ENCODE results near the gene SLC5A12.

SLC5A12 gene

GRCh38 chr11:26721948-26722475 is at the start of gene SLC5A12:
Gene SLC5A12 (minus strand): TSS chr11:26722060. CDS start chr11:26721714, 346 bp downstream.
- in situ Hi-C loops (cut with MboI; ENCODE audit: low sequenced_read_pairs) = no loop called here

GRCh38 chr11:26769027-26769426 is 47.2 kb upstream of the SLC5A12 start:
- in situ Hi-C loops (cut with MboI; ENCODE audit: low sequenced_read_pairs) = no loop called here

GRCh38 chr11:26767060-26767459 is 45.2 kb upstream of the SLC5A12 start:
- in situ Hi-C loops (cut with MboI; ENCODE audit: low sequenced_read_pairs) = no loop called here

GRCh38 chr11:26765323-26765722 is 43.5 kb upstream of the SLC5A12 start:
- in situ Hi-C loops (cut with MboI; ENCODE audit: low sequenced_read_pairs) = no loop called here

- in situ Hi-C loops (cut with MboI; ENCODE audit: low sequenced_read_pairs) = no loop called here
These were observed 43.0 kb upstream of the SLC5A12 start for GRCh38 chr11:26764825-26765224.

GRCh38 chr11:26764315-26764714 is 42.5 kb upstream of the SLC5A12 start:
- in situ Hi-C loops (cut with MboI; ENCODE audit: low sequenced_read_pairs) = no loop called here

GRCh38 chr11:26762089-26762488 is 40.2 kb upstream of the SLC5A12 start:
- in situ Hi-C loops (cut with MboI; ENCODE audit: low sequenced_read_pairs) = no loop called here

GRCh38 chr11:26761361-26761809 is 39.5 kb upstream of the SLC5A12 start:
- in situ Hi-C loops (cut with MboI; ENCODE audit: low sequenced_read_pairs) = no loop called here

- in situ Hi-C loops (cut with MboI; ENCODE audit: low sequenced_read_pairs) = no loop called here
These were observed 36.1 kb upstream of the SLC5A12 start for GRCh38 chr11:26757995-26758394.

GRCh38 chr11:26755762-26756161 is 33.9 kb upstream of the SLC5A12 start:
- in situ Hi-C loops (cut with MboI; ENCODE audit: low sequenced_read_pairs) = no loop called here

GRCh38 chr11:26753723-26754504 is 32.1 kb upstream of the SLC5A12 start:
- in situ Hi-C loops (cut with MboI; ENCODE audit: low sequenced_read_pairs) = no loop called here

GRCh38 chr11:26749927-26750326 is 28.1 kb upstream of the SLC5A12 start:
- in situ Hi-C loops (cut with MboI; ENCODE audit: low sequenced_read_pairs) = no loop called here

GRCh38 chr11:26743622-26744021 is 21.8 kb upstream of the SLC5A12 start:
- in situ Hi-C loops (cut with MboI; ENCODE audit: low sequenced_read_pairs) = no loop called here

- in situ Hi-C loops (cut with MboI; ENCODE audit: low sequenced_read_pairs) = no loop called here
These were observed 21.1 kb upstream of the SLC5A12 start for GRCh38 chr11:26742966-26743365.

- in situ Hi-C loops (cut with MboI; ENCODE audit: low sequenced_read_pairs) = no loop called here
These were observed 19.2 kb upstream of the SLC5A12 start for GRCh38 chr11:26741036-26741435.

- in situ Hi-C loops (cut with MboI; ENCODE audit: low sequenced_read_pairs) = no loop called here
These were observed 17.7 kb upstream of the SLC5A12 start for GRCh38 chr11:26739366-26740073.

- in situ Hi-C loops (cut with MboI; ENCODE audit: low sequenced_read_pairs) = no loop called here
These were observed 12.8 kb upstream of the SLC5A12 start for GRCh38 chr11:26734691-26735090.

GRCh38 chr11:26731084-26731456 is 9.2 kb upstream of the SLC5A12 start:
- in situ Hi-C loops (cut with MboI; ENCODE audit: low sequenced_read_pairs) = no loop called here

GRCh38 chr11:26730414-26731083 is 8.7 kb upstream of the SLC5A12 start:
- in situ Hi-C loops (cut with MboI; ENCODE audit: low sequenced_read_pairs) = no loop called here

- in situ Hi-C loops (cut with MboI; ENCODE audit: low sequenced_read_pairs) = no loop called here
These were observed 7.4 kb upstream of the SLC5A12 start for GRCh38 chr11:26729284-26729683.

GRCh38 chr11:26726960-26727359 is 5.1 kb upstream of the SLC5A12 start:
- in situ Hi-C loops (cut with MboI; ENCODE audit: low sequenced_read_pairs) = no loop called here

Measured in HL-60/S4 treated with phorbol 12-myristate 13-acetate at 8.2 ng/mL for 4 days and 3 days (cell line).